Neuronal stem cell (in vitro differentiated cells): ENCODE results near the gene OSBPL1A.

ENCODE experiments used
- DNase-seq: peaks from one replicate; pipeline ENCODE4 v3.0.0-alpha.2; 2013; ENCODE audit warnings: low spot score
- H2AFZ ChIP-seq: one replicate; pipeline ENCODE4 v1.6.1; 2013; ENCODE audit warnings: mild to moderate bottlenecking, low read length, inconsistent platforms
- H2AK5ac ChIP-seq: 2 replicates; pipeline ENCODE4 v1.6.1; 2013; ENCODE audit warnings: low read depth, mild to moderate bottlenecking, inconsistent platforms, low read length, moderate library complexity, mixed read lengths
- H2BK120ac ChIP-seq: 2 replicates; pipeline ENCODE4 v1.6.1; 2013; ENCODE audit warnings: low read depth, mild to moderate bottlenecking, inconsistent platforms, low read length, moderate library complexity, mixed read lengths
- H2BK12ac ChIP-seq: one replicate; pipeline ENCODE4 v1.6.1; 2013; ENCODE audit warnings: low read length, inconsistent platforms
- H2BK15ac ChIP-seq: 2 replicates; pipeline ENCODE4 v1.6.1; 2013; ENCODE audit warnings: mild to moderate bottlenecking, low read length, inconsistent platforms, mixed read lengths
- H2BK5ac ChIP-seq: one replicate; pipeline ENCODE4 v1.6.1; 2013; ENCODE audit warnings: inconsistent platforms, mild to moderate bottlenecking, low read length, moderate library complexity
- H3K14ac ChIP-seq: one replicate; pipeline ENCODE4 v1.6.1; 2013; ENCODE audit warnings: low read length, inconsistent platforms
- H3K18ac ChIP-seq: 2 replicates; pipeline ENCODE4 v1.6.1; 2013; ENCODE audit warnings: low read length, inconsistent platforms
- H3K23ac ChIP-seq: 2 replicates; pipeline ENCODE4 v1.6.1; 2013; ENCODE audit warnings: low read depth, mild to moderate bottlenecking, mixed read lengths, low read length, inconsistent platforms; ENCODE audit not compliant: poor library complexity
- H3K27ac ChIP-seq: replicated peaks from 3 replicates; pipeline ENCODE4 v1.5.1; 2013; ENCODE audit warnings: low read length, inconsistent platforms
- H3K27me3 ChIP-seq, 3 experiments: 2 replicates each; pipeline ENCODE4 v1.6.1; 2013; ENCODE audit warnings: low read length in 3 of 3, mild to moderate bottlenecking in 2 of 3, inconsistent platforms in 1 of 3, low read depth in 1 of 3, mixed read lengths in 1 of 3, moderate library complexity in 1 of 3; ENCODE audit not compliant: control insufficient read depth in 3 of 3, insufficient read depth in 3 of 3
- H3K36me3 ChIP-seq, 2 donors: replicated peaks in 1 of 2; 2 replicates each; pipeline ENCODE4 v1.6.1; 2013; ENCODE audit warnings: low read length in 2 of 2; ENCODE audit not compliant: control insufficient read depth in 2 of 2, insufficient read depth in 2 of 2
- H3K4ac ChIP-seq: 2 replicates; pipeline ENCODE4 v1.6.1; 2013; ENCODE audit warnings: inconsistent platforms, mild to moderate bottlenecking, low read length, moderate library complexity
- H3K4me1 ChIP-seq, 2 donors: 1 replicate in 1 of 2; 2 replicates in 1 of 2; pipeline ENCODE4 v1.6.1; 2013; ENCODE audit warnings: low read length in 2 of 2, low read depth in 1 of 2; ENCODE audit not compliant: control insufficient read depth in 2 of 2, insufficient read depth in 1 of 2
- H3K4me2 ChIP-seq: one replicate; pipeline ENCODE4 v1.6.1; 2013; ENCODE audit warnings: mild to moderate bottlenecking, low read length, inconsistent platforms; ENCODE audit not compliant: insufficient read depth, poor library complexity, severe bottlenecking
- H3K4me3 ChIP-seq, 2 donors: 2 replicates each; pipeline ENCODE4 v1.5.1; 2013; ENCODE audit warnings: low read length in 2 of 2, mild to moderate bottlenecking in 2 of 2, inconsistent platforms in 1 of 2, moderate library complexity in 1 of 2
- H3K79me1 ChIP-seq: one replicate; pipeline ENCODE4 v1.6.1; 2013; ENCODE audit warnings: low read depth, mild to moderate bottlenecking, inconsistent platforms, low read length, moderate library complexity
- H3K9ac ChIP-seq: one replicate; pipeline ENCODE4 v1.6.1; 2013; ENCODE audit warnings: mild to moderate bottlenecking, low read depth, low read length, inconsistent platforms; ENCODE audit not compliant: poor library complexity
- H3K9me3 ChIP-seq, 2 donors: replicated peaks in 1 of 2; 2 replicates each; pipeline versions ENCODE3 to v1.6.1; 2013; ENCODE audit warnings: low read length in 2 of 2, mild to moderate bottlenecking in 2 of 2, inconsistent platforms in 1 of 2, low read depth in 1 of 2, mixed read lengths in 1 of 2, moderate library complexity in 1 of 2; ENCODE audit not compliant: control insufficient read depth in 2 of 2, insufficient read depth in 1 of 2
- H4K8ac ChIP-seq: one replicate; pipeline ENCODE4 v1.6.1; 2013; ENCODE audit warnings: low read depth, mild to moderate bottlenecking, inconsistent platforms, low read length, moderate library complexity
- H4K91ac ChIP-seq: one replicate; pipeline ENCODE4 v1.6.1; 2013; ENCODE audit warnings: low read length, low read depth, mild to moderate bottlenecking, inconsistent platforms; ENCODE audit not compliant: poor library complexity
- WGBS, 2 donors: extraction: QIAGEN DNeasy Blood & Tissue Kit; methylation state at CpG; one replicate each; pipeline ENCODE4 v1.1.7; 2013; ENCODE audit warnings: missing lambda C conversion rate in 2 of 2, mixed read lengths in 1 of 2; ENCODE audit not compliant: insufficient read length in 2 of 2, insufficient replicate concordance in 1 of 2; ENCODE audit errors: extremely low coverage in 2 of 2; 5-methylcytosine and 5-hydroxymethylcytosine counted together

OSBPL1A gene

GRCh38 chr18:24138409-24138788, 259.2 kb downstream of the OSBPL1A start:
- no peak overlapping the region for H2BK15ac ChIP-seq

GRCh38 chr18:24136967-24137373, 260.7 kb downstream of the OSBPL1A start:
- Histone ChIP-seq H3K9me3 (peaks cover 0 to 4% of the 10 kb centered on the region in 2 donors), H3K9ac (no peak overlapping the region), H3K4me1 (peaks cover 0 to 4% of the 10 kb centered on the region in 2 donors), H3K27me3 (no peaks in the 10 kb centered on the region), H3K4me3 (no peak overlapping the region), H4K8ac (no peak overlapping the region), H3K4me2 (no peak overlapping the region), H2BK120ac (no peak overlapping the region), H3K18ac (no peak overlapping the region), H3K4ac (no peak overlapping the region), H2AFZ (no peak overlapping the region), H3K79me1 (no peaks in the 10 kb centered on the region), H3K14ac (no peak overlapping the region), H3K23ac (no peak overlapping the region), H3K27ac (no peak overlapping the region), H2BK15ac (no peak overlapping the region), H3K36me3 (peaks cover 2 to 19% of the 10 kb centered on the region in 2 donors), H2BK12ac (no peak overlapping the region), H2BK5ac (no peak overlapping the region), H2AK5ac (no peak overlapping the region), H4K91ac (no peak overlapping the region)
- DNase-seq: no peak
- no CpG with 5 or more reads among the region's 3 CpGs for WGBS, 2 donors

More at GRCh38 chr18:24138409-24138788, 259.2 kb downstream of the OSBPL1A start:
- H3K36me3 ChIP-seq: peaks cover 0 to 5% of the 10 kb centered on the region in 2 donors
- H4K91ac ChIP-seq: no peak overlapping the region
- no peak overlapping the region for H3K4ac ChIP-seq
- no peak for DNase-seq
- peaks cover 0 to 4% of the 10 kb centered on the region in 2 donors for H3K9me3 ChIP-seq
- no CpG with 5 or more reads among the region's 7 CpGs for WGBS, 2 donors
- no peak overlapping the region for H2BK120ac ChIP-seq
- no peak overlapping the region for H2BK12ac ChIP-seq
- H3K18ac ChIP-seq: peak overlapping the region; percentile 35
- H3K14ac ChIP-seq: no peak overlapping the region
- H2BK5ac ChIP-seq: no peak overlapping the region
- H3K4me1 ChIP-seq: peaks cover 0 to 4% of the 10 kb centered on the region in 2 donors
- H3K27me3 ChIP-seq: no peaks in the 10 kb centered on the region
- H3K4me2 ChIP-seq: peak overlapping the region; percentile 75
- no peak overlapping the region for H2AK5ac ChIP-seq
- no peak overlapping the region for H3K23ac ChIP-seq
- no peak overlapping the region for H2AFZ ChIP-seq
- H4K8ac ChIP-seq: no peak overlapping the region
- no peak overlapping the region for H3K9ac ChIP-seq
- H3K4me3 ChIP-seq: peak overlapping the region in 1 of 2 donors; percentile 61
- no peaks in the 10 kb centered on the region for H3K79me1 ChIP-seq
- peak overlapping the region; percentile 54 for H3K27ac ChIP-seq

DNA sequence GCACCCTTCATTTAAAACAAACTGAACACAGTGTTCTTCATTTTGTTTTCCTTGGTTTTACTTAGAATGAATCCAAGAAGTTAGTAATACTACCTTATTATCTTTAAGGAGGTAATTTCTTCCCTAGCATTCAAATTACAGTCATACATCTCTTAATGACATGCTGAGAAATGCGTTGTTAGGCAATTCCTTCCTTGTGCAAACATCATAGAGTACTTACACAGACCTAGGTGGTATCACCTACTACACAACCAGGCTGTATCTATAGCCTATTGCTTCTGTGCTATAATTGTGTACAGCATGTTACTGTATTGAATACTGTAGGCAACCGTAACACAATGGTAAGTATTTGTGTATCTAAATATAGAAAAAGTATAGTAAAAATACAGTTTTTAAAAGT, 267.1 kb downstream of the OSBPL1A start:
- no peaks in the 10 kb centered on the region for H3K9me3 ChIP-seq
- H3K4me2 ChIP-seq: no peak overlapping the region
- no peak overlapping the region for H2AFZ ChIP-seq
- no peak overlapping the region for H2BK5ac ChIP-seq
- H3K23ac ChIP-seq: no peak overlapping the region
- H3K4me1 ChIP-seq: no peaks in the 10 kb centered on the region
- no peak overlapping the region for H3K27ac ChIP-seq
- no CpG with 5 or more reads among the region's 2 CpGs for WGBS, 2 donors
- no peak overlapping the region for H2AK5ac ChIP-seq
- peaks cover 4 to 69% of the 10 kb centered on the region in 2 donors for H3K36me3 ChIP-seq
- H3K4ac ChIP-seq: no peak overlapping the region
- no peak overlapping the region for H3K18ac ChIP-seq
- H2BK12ac ChIP-seq: no peak overlapping the region
- no peaks in the 10 kb centered on the region for H3K79me1 ChIP-seq
- no peak overlapping the region for H3K9ac ChIP-seq
- no peak overlapping the region for H3K4me3 ChIP-seq
- no peak overlapping the region for H4K91ac ChIP-seq
- no peak overlapping the region for H2BK15ac ChIP-seq
- DNase-seq: no peak
- no peak overlapping the region for H4K8ac ChIP-seq
- no peaks in the 10 kb centered on the region for H3K27me3 ChIP-seq
- H2BK120ac ChIP-seq: no peak overlapping the region
- no peak overlapping the region for H3K14ac ChIP-seq

DNA sequence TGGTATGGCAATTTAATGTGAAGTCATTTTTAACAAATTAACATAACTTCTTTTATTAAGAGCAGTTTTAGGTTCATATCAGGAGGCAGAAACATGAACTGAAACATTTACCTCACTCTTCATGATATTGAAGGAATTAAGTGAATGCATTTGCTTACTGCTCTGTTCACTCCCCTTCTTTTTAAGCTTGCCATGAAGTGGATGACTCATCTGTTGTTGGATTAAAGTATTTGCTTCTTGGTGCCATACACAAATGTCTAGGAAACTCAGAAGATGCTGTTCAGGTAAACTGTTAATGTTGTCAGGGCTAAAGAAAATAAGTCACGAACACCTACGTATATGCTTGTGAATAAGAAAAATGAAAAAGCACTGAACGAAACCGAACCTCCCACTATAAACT, 268.9 kb downstream of the OSBPL1A start:
- H2BK12ac ChIP-seq: no peak overlapping the region
- no peaks in the 10 kb centered on the region for H3K9me3 ChIP-seq
- DNase-seq: no peak

More for the DNA sequence above, 268.9 kb downstream of the OSBPL1A start:
- no peak overlapping the region for H2AK5ac ChIP-seq
- H3K23ac ChIP-seq: no peak overlapping the region
- H2BK5ac ChIP-seq: no peak overlapping the region
- no peak overlapping the region for H3K4ac ChIP-seq
- H3K27ac ChIP-seq: no peak overlapping the region
- no peaks in the 10 kb centered on the region for H3K79me1 ChIP-seq
- H3K14ac ChIP-seq: no peak overlapping the region
- no peak overlapping the region for H3K4me3 ChIP-seq
- no peaks in the 10 kb centered on the region for H3K27me3 ChIP-seq
- H2AFZ ChIP-seq: no peak overlapping the region
- H2BK120ac ChIP-seq: no peak overlapping the region
- no peak overlapping the region for H3K4me2 ChIP-seq
- H3K36me3 ChIP-seq: peaks cover 6 to 75% of the 10 kb centered on the region in 2 donors
- H3K9ac ChIP-seq: no peak overlapping the region
- no peaks in the 10 kb centered on the region for H3K4me1 ChIP-seq
- no peak overlapping the region for H4K91ac ChIP-seq
- no peak overlapping the region for H3K18ac ChIP-seq
- H2BK15ac ChIP-seq: no peak overlapping the region
- WGBS, 2 donors: no CpG with 5 or more reads among the region's 4 CpGs
- no peak overlapping the region for H4K8ac ChIP-seq
